GM19438 (cell line): ENCODE data around the gene CXCL13.
A peak's percentile ranks its signal among the peaks of the same experiment; 100 is the strongest.
"Not testable (repeated sequence)": the region's sequence is repeated elsewhere in the genome, so short reads cannot be mapped to it uniquely, and the experiment has no call there.

Source experiments
- ATAC-seq: cut with Tn5 transposase; IDR thresholded peaks from one replicate; pipeline ENCODE4 v1.9.1; 2021; ENCODE audit warnings: low read depth; ENCODE audit not compliant: unreplicated experiment

CXCL13 gene

GRCh38 chr4:77600521-77601451 lies 4.8 kb upstream of the CXCL13 start:
- no peak for ATAC-seq

GRCh38 chr4:77601614-77602187 lies 3.9 kb upstream of the CXCL13 start:
- ATAC-seq, result no peak

- no peak for ATAC-seq
Measured at GRCh38 chr4:77613267-77613666, 7.6 kb downstream of the CXCL13 start.

- ATAC-seq, result no peak
Measured at GRCh38 chr4:77615153-77615552, 9.5 kb downstream of the CXCL13 start.

GRCh38 chr4:77617203-77617602 lies 11.6 kb downstream of the CXCL13 start:
- no peak for ATAC-seq

- peak; percentile 84 for ATAC-seq
Measured at GRCh38 chr4:77618383-77619241, 13.0 kb downstream of the CXCL13 start.

GRCh38 chr4:77619408-77619807 lies 13.8 kb downstream of the CXCL13 start:
- ATAC-seq, result no peak

GRCh38 chr4:77621254-77621653 lies 15.6 kb downstream of the CXCL13 start:
- ATAC-seq, result no peak

GRCh38 chr4:77623091-77623490 lies 17.5 kb downstream of the CXCL13 start:
- no peak for ATAC-seq

- no peak for ATAC-seq
Measured at GRCh38 chr4:77624213-77624612, 18.6 kb downstream of the CXCL13 start.

GRCh38 chr4:77625485-77625884 lies 19.9 kb downstream of the CXCL13 start:
- ATAC-seq, result no peak

- peak; percentile 93 for ATAC-seq
Measured at GRCh38 chr4:77629885-77630284, 24.3 kb downstream of the CXCL13 start.

GRCh38 chr4:77631276-77631675 lies 25.7 kb downstream of the CXCL13 start:
- ATAC-seq, result no peak

- ATAC-seq, result no peak
Measured at GRCh38 chr4:77634132-77634785, 28.6 kb downstream of the CXCL13 start.

- ATAC-seq, result no peak
Measured at GRCh38 chr4:77635246-77635645, 29.6 kb downstream of the CXCL13 start.

- no peak for ATAC-seq
Measured at GRCh38 chr4:77635876-77636275, 30.3 kb downstream of the CXCL13 start.

GRCh38 chr4:77636902-77637301 lies 31.3 kb downstream of the CXCL13 start:
- ATAC-seq, result no peak

- not testable (repeated sequence) for ATAC-seq
Measured at GRCh38 chr4:77644069-77644468, 38.4 kb downstream of the CXCL13 start.

GRCh38 chr4:77650787-77651186 lies 45.2 kb downstream of the CXCL13 start:
- no peak for ATAC-seq

- ATAC-seq, result no peak
Measured at GRCh38 chr4:77651820-77652219, 46.2 kb downstream of the CXCL13 start.
